GM21390 (cell line): ENCODE measurements around the gene LYPD6B.
A peak's percentile ranks its signal among the peaks of the same experiment; 100 is the strongest.

ENCODE experiments used
- ATAC-seq: cut with Tn5 transposase; IDR thresholded peaks from one replicate; pipeline ENCODE4 v1.9.1; 2021; ENCODE audit not compliant: unreplicated experiment

Gene LYPD6B

GRCh38 chr2:149009576-149010461 lies 28.7 kb upstream of the LYPD6B start:
- ATAC-seq, result no peak

DNA sequence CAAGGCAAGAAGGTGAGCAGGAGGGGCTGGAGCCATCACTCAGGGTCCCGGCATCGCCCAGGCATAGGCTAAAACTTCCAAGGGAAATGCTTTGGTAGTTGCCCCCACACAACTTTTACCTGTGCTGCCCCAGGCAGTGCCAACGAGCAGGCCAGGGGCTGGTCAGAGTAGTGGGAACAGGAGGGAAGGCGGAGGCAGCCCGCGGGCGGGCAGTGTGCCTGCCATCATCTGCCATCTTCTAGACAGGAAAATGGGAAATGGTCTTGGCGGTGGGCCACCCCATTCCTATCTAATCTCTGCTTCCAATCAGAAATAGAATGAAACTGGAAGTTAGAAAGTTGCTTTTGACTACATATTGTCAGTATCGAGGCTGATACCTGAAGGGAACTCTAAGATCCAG lies 26.0 kb upstream of the LYPD6B start:
- ATAC-seq, result no peak

GRCh38 chr2:149015501-149015900 lies 23.0 kb upstream of the LYPD6B start:
- no peak for ATAC-seq

GRCh38 chr2:149015926-149016563 lies 22.5 kb upstream of the LYPD6B start:
- ATAC-seq, result no peak

- no peak for ATAC-seq
Measured at GRCh38 chr2:149017116-149017985, 21.1 kb upstream of the LYPD6B start.

GRCh38 chr2:149018981-149019380 lies 19.5 kb upstream of the LYPD6B start:
- no peak for ATAC-seq

GRCh38 chr2:149019768-149020167 lies 18.7 kb upstream of the LYPD6B start:
- ATAC-seq, result no peak

- ATAC-seq, result peak; percentile 47
Measured at GRCh38 chr2:149020432-149020851, 18.1 kb upstream of the LYPD6B start.

DNA sequence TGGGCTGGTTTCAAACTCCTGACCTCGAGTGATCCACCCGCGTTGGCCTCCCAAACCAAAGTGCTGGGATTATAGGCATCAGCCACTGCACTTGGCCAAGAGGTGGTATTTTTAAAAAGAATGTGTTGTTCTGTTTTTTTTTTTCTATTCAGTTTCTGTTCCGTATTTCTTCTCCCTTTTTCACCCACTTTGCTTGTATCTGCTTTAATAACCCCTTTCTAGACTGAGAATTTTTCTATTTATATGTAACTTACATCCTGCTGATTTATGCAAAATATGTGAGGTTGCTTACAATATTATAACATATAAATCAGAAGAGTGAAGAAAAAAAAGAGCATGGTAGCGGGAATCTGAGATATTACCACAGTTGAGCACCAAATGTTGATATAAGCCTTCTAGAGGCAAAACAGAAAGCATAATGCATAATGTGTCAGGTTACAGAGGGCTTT lies 17.2 kb upstream of the LYPD6B start:
- ATAC-seq, result peak; percentile 60

DNA sequence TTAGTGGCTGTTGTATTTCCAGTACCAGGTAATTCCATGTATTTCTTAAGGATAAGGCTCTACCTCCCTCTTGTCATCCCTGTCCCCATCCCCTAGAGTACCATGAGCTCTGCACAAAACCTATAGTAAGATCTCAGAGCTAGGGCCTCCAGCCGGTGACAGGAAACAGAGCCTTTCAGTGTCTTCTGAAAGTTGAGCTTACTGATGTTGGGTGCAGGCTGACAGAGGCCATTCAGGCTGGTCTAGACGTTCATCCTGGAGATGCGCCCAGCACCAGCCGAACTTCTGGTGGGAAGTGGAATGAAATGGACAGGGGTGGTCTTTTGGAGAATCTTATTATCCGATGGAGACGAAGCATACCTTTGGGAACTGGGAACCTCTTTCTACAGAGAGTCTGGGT lies 16.7 kb upstream of the LYPD6B start:
- peak; percentile 60 for ATAC-seq

- ATAC-seq, result no peak
Measured at GRCh38 chr2:149023091-149023490, 15.4 kb upstream of the LYPD6B start.

DNA sequence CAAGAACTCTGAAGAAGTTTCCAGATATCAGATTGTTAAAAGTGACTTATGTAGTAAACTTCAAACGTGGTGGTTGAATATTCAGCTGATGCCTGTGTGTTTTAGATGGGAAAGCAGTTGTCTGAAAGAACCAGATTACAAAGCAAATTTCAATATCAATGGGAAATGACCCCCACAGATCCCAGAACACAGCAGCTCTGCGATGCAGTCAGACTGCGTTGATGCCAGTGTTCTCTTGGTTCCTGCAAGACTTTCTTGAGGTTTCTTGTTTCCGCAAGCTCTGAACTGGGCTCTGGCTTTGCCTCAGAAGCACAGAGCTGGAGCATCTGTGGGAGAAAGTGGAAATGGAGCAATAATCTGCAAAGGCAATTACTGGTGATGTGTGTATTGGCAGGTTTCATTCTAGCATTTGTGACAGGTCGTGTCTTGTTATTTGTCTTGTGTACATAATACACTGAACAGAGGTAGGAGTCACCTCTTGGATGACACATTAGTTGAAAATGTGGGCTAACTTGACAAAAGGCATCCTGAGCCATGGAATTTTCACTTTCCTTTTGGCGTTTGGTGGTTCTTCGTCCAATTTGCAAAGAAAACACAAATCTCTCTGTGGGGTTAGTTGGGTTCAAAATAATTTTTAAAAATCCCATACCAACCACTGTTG lies 10.8 kb upstream of the LYPD6B start:
- ATAC-seq, result no peak

DNA sequence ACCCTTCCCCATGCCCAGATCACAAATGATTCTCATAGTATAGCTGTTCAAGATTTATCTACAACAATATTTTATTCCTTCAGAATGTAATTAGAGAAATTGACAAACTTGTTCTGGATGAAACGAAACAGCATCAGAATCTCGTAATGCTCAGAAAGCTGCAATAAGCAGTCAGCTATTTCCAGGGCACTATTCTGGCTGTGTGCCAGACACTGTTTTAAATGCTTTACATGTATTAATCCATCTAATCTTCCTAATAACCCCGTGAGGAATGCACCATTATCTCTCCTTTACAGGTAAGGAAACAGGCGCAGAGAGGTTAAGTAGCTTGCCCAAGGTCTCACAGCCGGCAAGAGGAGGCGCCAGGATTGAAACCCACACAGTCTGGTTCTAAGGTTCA lies 10.1 kb upstream of the LYPD6B start:
- no peak for ATAC-seq

GRCh38 chr2:149028891-149029290 lies 9.6 kb upstream of the LYPD6B start:
- ATAC-seq, result no peak

DNA sequence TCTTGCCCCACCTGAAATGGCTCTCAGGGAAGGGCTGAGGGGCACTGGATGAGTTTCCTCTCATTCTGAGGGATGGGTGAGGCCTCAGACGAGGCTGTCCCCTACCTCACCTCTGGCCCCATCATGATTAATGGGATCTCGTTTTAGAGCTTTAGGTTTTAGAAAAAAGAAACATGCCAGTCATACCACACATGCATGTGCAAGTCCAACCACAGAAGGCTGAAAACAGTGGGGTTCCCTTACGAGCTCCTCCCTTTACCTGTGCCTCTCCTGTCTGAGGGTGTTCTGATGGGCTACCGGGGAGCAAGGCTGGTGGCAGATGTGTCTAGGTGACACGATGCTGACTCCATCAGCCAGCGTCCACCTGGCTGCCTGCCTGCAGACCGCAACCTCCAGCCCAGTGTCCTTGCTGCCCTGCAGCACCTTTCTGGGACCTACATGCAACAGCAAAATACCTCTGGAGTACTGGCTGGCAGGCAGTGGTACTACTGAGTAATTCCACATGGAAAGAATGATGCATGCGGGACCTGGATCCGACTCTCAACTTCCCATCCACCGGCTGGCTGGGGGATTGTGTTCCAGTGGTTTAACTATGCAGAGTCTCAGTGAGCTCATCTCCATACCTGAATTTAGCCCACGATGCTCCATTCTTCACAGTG lies 9.1 kb upstream of the LYPD6B start:
- ATAC-seq, result no peak

GRCh38 chr2:149031396-149031795 lies 7.1 kb upstream of the LYPD6B start:
- ATAC-seq, result no peak

DNA sequence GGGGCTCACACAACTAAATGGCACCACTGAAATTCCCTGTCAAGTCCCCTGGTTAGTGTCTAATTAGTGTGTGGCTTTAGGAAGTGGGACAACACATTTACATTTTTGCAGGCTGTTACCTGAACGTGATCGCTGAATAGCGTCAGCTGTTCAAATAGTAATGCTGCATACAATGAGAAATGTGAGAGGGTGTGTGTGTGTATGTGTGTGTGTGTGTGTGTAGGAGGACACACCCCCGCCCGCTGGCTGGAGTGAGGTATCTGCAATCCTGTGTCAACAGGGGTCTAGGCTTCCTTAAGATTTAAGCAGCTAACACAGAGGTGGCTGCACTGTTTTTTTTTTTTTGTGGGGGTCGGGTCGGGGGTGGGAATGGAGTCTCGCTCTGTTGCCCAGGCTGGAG lies 4.8 kb upstream of the LYPD6B start:
- no peak for ATAC-seq

- ATAC-seq, result no peak
Measured at GRCh38 chr2:149034406-149034805, 4.1 kb upstream of the LYPD6B start.

GRCh38 chr2:149036507-149037293 lies 1.8 kb upstream of the LYPD6B start:
- ATAC-seq, result no peak

GRCh38 chr2:149037851-149038250 lies 648 bp upstream of the LYPD6B start:
- no peak for ATAC-seq
